ENCODE results near the gene CEP170.

DNA sequence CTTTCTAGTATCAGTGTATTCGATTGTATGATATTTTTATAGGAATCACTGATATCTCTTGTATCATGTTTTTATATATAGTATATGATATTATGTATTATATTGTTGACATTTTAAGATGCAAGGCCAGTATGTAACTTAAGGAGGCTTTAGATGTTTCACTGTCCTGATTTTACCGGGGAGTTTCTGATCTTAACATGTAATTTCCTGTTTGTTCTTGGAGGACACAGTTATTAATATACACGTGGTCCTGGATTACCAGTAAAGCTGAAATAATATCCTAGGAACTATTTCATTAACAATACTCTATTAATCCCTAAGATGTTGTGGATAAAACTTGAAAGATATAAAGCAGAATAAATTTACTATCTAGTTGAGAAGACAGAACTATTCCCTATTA is 20.2 kb upstream of the CEP170 start:
- TF ChIP-seq, protein P1, sequence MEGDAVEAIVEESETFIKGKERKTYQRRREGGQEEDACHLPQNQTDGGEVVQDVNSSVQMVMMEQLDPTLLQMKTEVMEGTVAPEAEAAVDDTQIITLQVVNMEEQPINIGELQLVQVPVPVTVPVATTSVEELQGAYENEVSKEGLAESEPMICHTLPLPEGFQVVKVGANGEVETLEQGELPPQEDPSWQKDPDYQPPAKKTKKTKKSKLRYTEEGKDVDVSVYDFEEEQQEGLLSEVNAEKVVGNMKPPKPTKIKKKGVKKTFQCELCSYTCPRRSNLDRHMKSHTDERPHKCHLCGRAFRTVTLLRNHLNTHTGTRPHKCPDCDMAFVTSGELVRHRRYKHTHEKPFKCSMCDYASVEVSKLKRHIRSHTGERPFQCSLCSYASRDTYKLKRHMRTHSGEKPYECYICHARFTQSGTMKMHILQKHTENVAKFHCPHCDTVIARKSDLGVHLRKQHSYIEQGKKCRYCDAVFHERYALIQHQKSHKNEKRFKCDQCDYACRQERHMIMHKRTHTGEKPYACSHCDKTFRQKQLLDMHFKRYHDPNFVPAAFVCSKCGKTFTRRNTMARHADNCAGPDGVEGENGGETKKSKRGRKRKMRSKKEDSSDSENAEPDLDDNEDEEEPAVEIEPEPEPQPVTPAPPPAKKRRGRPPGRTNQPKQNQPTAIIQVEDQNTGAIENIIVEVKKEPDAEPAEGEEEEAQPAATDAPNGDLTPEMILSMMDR (optimal IDR thresholded peaks at IDR 0.05 in 1 of 3, IDR thresholded peaks at IDR 0.05 in 1 of 3, conservative IDR thresholded peaks at IDR 0.05 in 1 of 3; ENCODE audit: extremely low read depth in 1 of 3, insufficient read depth in 2 of 3, low read length in 3 of 3): no peak
- TF ChIP-seq EZH2 (IDR thresholded peaks at IDR 0.05; ENCODE audit: low read length): no peak

Data from keratinocyte (primary cell).